ENCODE results near the gene IMMP2L.

Gene IMMP2L

DNA sequence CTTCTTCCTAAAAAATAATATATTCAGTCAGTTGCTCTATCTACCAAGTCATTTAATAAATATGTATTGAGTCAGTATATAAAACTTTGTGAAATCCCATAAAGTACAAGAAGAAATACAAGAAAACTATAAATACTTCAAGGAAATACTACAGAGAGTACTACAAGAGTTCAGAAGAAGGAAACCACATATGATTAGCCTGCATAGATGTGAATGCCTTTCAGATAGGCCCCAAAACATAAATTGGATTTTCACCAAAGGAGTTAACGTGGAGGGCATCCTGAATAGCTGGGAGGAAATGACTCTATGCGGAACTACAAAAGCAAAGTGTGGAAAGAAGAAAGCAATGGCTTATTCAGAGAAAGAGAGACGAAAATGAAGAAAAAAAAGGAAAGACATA lies 351.3 kb downstream of the IMMP2L start:
- DNase-seq (ENCODE audit: low read depth) = no peak

DNA sequence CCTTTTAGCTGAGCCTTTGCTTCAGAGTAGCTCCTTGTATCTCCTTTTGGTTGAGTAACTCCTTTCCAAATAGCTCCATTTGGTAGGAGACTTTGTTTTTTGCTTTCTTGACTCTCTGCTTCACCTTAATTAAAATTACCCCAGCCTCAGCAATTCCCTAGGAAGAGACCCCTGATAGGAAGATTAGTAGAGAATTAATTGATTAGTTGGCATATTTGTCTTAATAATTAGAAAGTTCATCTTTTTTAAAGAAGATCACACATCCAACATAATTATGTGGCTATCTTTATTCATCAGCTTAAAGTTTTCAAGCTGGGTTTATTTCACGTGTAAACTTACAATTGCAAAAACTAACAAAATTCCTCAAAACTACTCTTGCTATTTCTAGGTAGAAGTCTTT lies 352.2 kb downstream of the IMMP2L start:
- DNase-seq (ENCODE audit: low read depth) = no peak

DNA sequence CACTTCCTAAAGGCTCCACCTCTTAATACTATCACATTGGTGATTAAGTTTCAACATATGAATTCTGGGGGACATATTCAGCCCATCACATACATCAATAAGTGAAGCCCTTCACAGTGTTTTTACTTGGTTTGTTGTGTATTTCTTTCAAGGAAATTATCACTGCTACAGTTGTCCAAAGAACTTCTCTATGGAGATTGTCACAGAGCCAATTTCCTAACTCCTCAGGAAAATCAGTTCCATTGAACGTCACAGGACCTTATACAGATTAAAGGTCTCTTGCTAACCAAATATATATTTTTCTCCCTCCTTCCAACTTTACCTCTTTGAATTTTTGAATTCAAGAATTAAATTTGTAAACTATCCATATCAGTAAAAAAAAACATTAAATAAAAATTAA lies 357.0 kb downstream of the IMMP2L start:
- DNase-seq (ENCODE audit: low read depth) = no peak

DNA sequence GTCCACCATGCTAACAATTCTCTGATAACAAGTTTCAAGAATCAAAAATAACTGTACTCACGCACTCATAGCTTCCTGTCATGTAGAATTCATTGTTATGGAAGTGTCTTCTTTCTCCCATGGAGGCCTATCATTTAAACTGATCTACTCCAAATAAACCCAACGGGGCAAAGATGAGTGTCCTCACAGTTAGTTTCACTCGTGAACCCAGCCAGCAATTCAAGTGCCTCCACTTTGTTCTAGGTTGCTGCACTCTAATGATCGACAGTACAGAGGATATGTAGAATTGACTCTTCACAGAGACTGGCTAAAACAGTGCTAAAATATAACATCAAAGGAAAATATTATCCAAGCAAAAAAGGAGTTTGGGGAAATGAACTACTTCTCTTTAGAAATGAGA lies 360.0 kb downstream of the IMMP2L start:
- no peak for DNase-seq (ENCODE audit: low read depth)

DNA sequence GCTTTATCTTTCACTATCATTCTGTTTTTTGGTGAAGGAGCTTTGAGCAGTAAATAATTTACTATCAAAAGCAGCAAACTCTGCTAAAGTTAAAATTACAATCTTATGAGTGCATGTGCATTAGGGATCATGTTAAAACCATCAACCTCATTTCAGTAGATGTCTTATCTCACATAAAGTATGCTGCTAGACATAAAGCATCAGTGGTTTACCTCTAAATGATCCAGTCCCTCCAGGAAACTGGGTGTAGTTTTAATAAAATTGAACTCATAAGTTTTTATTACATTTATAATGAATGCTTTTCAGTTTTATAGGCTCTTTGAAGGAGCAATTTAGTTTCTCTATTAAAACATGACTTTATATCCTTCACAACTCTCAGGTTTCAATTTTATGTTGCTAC lies 362.6 kb downstream of the IMMP2L start:
- no peak for DNase-seq (ENCODE audit: low read depth)

DNA sequence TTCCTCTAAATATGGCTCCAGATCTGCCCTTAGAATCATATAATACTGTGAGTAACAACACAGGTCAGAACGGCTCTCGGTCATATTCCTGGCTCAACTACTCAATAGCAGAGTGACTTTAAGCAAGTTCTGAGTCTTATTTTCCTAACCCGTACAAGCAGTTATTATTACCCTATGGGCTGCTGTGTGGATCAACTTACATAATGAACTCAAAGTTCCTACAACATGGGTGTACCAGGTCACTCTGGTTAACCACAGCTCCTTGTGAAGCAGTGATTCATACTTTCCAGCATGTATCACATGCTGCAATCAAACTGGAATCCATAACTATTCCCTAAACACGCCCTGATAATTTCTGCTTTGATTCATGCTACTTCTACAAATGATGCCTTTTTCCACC lies 364.0 kb downstream of the IMMP2L start:
- no peak for DNase-seq (ENCODE audit: low read depth)

DNA sequence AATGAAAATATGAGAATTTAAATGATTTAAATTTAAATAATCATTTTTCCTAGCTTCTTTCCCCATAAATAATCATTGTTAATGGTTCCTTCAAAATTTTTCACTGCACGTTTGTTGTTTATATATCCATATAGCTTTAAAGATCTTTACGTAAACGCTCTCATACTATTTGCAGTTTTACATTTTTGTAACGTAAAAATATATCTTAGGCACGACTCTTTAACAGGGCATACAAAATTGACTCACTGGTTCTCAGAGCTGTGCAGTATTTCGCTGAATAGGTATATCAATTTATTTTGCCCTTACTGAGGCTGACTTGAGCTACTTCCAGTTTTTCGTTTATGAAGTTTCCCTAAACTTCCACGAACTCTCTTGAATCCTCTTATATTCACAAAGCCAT lies 365.6 kb downstream of the IMMP2L start:
- no peak for DNase-seq (ENCODE audit: low read depth)

DNA sequence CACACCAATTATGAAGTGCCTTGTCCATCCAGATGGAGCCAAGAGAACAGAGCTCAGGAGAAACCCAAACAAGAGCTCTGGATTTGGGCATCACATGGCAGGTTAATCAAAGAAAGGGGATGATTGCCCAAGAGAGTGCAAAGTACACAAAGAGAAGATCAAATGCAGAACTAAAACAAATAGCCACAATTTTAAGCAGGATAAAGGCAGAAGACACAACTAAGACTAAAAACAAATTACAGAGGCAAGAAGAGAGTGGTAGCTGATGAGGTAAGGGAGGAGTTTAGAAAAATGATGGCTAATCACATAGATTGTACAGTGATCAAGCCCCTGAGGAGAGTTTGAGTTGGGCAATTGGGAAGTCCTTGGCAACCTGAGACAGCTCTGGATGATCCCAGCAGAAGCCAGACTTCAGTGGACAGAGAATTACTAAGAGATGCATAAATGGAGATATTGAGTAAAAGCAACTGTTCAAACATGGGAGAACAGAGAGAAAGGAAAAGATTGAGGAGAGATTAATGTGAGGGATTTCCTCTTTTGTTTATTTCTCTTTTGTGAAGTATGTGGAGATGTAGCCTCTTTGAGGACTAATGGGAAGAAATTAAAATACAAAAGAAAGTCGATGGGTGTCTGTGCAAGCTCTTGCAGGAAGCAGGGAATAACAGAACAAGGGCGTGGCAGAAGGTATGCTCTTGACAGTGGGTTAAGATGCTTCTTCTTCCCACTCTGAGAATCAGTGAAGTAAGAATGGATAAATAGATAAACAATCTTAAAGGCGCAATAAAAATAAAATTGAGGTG lies 369.5 kb downstream of the IMMP2L start:
- DNase-seq (ENCODE audit: low read depth) = no peak

DNA sequence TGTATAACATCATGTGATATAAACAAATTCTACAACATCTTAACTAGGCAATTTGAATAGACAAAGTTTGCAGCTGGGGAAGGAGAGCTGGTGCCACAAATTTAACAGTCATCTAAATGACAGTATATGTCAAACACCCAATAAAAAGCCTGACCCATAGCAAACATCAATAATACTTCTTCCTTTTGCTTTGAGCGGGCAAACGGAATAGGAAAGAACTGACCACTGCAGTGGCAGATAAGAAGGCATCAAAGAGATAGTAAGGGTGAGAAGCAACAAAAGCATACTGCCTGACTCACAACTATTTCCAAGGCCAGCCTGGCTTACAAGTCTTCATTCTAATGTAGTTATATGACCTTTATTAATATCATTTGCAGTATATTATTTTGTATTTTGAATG lies 371.5 kb downstream of the IMMP2L start:
- no peak for DNase-seq (ENCODE audit: low read depth)

DNA sequence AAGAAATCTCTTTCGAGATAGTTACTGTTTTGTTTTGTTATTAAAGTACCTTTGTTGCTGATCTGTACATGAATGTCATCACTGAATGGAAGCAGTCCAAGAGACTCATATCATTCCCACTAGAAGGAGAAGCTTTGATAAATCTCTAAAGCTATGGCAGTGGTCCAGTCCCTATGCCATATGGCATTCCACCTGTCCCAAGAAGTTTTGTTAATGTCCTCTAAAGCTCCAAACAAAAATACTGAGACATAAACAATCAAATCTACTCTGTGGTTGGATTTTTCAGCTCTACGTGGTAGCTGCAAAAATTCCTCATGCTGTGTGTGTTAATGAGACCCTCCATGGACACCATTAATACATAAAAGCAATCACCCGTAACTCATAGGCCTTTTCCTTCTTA lies 377.3 kb downstream of the IMMP2L start:
- no peak for DNase-seq (ENCODE audit: low read depth)

DNA sequence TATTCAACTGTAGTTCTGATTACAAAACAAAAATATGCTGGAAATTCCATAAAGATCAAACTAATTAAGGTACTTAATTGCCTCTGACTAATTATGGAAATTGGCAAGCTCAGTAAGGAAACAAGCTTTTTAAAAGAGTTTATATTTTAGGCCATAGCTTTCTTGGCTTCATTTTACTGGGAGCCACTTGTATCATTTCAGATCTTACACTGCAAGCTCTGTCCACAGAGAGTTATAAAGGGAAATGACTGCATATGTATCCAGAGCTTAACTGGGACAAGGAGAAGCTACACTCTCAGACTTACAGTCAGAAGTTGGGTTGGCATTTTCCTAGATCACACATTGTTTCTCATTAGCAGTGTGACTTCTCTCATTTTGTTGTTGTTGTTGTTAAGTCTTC lies 379.0 kb downstream of the IMMP2L start:
- DNase-seq (ENCODE audit: low read depth) = no peak

DNA sequence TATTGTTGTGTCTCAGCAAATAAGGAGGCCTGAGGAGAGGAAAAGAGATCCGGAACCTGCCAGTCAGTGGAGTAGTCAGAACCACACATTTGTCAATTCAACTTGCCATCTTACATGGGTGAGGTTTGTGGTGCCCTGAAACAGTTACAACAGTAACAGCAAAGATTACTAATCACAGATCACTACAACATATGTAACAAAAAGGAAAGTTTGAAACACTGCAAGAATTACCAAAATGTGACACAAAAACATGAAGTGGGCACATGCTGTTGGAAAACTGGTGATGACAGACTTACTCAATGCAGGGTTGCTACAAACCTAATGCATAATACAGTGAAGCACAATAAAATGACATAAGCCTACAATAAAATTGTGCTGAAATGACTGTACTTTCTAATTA lies 382.0 kb downstream of the IMMP2L start:
- no peak for DNase-seq (ENCODE audit: low read depth)

DNA sequence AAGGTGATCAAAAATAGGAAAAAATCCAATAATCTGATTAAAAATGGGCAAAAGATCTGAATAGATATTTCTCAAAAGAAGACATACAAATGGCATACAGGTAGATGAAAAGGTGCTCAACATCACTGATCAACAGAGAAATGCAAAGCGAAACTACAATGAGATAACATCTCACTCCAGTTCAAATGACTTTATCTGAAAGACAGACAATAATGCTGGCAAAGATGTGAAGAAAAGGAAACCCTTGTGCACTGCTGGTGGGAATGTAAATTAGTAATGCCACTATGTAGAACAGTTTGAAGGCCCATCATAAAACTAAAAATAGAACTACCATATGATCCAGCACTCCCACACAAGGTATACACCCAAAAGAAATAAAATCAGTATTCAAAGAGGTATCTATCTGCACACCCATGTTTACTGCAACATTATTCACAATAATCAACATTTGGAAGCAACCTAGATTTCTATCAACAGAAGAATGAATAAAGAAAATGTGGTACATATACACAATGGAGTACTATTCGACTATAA lies 386.3 kb downstream of the IMMP2L start:
- DNase-seq (ENCODE audit: low read depth) = no peak

DNA sequence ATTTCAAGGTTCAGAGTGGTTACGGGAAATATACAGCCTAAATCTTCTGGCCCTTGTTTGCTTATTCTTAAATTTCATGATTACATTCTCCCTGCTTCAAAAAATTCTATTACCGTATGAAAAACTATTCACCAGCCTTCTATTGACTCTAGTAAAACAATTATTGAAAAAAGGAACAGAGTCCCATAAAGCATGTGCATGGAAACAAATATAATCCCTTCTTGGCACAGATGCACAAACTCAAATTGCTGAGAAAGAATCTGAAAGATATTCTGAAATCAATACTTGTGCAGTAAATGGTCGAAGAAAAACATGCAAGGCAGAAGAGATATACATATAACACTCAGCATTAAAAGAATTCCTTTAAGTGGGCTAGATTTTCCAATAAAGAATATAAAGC lies 387.8 kb downstream of the IMMP2L start:
- no peak for DNase-seq (ENCODE audit: low read depth)

DNA sequence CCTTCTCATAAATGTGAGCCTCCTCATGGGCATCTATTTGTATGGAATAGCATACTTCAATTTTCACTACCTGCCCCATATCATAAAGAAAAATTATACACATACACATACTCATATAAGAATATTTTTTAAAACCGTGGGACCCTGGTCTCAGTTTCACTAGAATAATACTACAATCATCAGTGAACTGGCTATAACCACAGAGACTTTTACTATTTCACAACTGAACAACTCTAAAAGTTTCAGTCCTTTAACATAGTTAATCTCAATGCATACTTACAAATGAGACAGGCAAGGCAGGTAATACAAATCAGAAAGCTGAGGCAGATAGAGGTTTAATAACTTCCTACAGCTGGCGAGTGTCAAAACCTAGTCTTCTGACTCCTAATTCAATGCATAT lies 388.3 kb downstream of the IMMP2L start:
- DNase-seq (ENCODE audit: low read depth) = no peak

DNA sequence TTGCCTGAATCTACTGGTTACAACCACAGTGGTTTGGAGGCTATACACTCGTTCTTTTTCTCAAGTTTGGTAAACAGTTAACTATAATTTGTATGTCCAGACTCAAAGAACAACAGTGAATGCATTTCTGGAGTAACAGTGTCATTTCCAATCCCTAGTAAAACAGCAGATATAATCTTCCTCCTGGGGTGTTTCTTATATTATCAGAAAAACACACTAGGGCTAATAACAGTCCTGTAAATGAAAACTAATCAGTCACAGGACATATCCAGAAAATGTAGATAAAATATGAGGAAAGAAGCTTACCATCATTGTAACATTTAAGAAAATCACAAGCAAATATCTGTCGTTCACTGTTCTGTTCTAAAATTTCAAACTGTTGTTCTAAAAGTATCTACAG lies 388.8 kb downstream of the IMMP2L start:
- no peak for DNase-seq (ENCODE audit: low read depth)

DNA sequence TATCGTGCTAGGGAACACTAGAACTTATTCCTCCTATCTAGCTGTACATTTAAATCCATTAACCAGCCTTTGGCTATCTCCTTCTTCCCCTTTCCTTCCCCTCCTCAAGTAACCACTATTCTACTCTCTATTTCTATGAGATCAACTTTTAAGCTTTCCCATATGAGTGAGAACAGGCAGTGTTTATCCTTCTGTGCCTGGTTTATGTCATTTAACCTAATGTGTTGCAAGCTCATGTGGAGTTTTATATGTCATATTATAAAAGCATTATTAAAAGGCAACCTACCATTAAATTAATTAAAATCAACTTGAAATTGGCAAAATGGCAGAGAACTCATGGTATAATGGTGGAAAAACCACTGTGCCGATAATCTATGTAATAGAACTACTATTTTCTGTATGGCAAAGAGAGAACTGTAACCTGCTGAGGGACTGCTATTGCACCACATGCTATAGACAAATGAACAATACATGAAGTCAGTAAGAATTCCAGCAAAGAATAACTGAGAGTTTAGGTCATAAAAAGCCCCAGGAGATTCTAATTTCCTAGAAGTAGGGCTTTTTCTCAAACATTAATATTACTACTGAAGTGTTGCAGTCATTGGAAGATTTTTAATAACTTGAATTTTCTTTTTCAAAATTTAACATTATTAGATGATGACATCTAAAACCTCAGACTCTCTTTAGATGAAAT lies 389.6 kb downstream of the IMMP2L start:
- DNase-seq (ENCODE audit: low read depth) = no peak

DNA sequence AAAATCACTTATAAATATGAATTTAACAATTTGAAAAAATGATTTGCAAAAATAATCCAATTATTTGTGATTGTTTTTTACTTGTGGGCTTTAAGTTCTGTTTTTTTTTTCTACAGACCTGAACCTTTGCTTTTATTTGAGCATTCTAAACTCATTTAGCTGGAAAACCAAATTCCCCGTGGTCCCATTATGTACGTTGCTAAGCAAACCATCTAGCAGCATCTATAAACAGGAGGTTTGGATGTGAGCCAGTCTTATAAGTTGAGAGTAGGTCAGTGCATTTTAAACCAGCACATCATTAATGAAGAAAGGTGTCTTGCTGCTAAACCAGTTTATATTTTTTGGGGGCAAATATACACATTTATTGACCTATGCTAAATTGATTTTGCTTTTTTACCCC lies 394.1 kb downstream of the IMMP2L start:
- no peak for DNase-seq (ENCODE audit: low read depth)

DNA sequence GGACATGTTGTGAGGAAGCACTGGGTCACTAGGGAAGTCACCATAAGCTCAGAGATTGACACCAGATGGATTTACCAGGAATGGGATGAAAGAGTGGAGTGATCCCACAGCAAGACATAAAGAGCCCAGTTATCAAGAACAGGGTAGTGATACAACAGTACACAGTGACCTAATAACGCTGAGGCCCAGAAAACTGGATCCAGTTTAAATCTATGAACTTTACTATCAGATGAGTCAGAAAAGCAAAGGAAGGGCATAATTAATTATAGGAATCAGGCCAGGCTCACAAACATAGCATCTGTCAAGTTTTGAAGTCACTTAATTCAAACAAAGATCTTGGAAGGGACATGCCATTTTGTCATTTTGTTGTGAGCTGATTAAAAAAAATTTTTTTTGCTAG lies 397.9 kb downstream of the IMMP2L start:
- DNase-seq (ENCODE audit: low read depth) = no peak

DNA sequence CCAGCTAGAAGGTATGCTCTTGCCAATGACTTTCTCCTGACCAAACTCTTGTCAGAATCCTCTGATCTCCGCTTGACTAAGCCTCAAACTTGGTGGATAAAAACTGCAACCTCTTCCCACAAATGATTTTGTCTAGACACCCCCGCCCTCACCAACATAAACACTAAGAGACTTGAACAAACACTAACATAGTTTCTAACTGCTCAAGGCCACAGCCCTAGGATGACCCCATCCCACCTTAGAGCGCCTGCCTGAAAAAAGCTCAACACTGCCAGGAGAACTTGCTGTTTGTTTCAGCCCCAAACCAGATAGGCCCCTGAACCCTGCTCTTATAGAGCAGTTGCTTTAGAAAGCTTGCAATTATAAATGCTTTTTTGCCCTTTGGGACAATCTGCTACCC lies 399.6 kb downstream of the IMMP2L start:
- DNase-seq (ENCODE audit: low read depth) = no peak

DNA sequence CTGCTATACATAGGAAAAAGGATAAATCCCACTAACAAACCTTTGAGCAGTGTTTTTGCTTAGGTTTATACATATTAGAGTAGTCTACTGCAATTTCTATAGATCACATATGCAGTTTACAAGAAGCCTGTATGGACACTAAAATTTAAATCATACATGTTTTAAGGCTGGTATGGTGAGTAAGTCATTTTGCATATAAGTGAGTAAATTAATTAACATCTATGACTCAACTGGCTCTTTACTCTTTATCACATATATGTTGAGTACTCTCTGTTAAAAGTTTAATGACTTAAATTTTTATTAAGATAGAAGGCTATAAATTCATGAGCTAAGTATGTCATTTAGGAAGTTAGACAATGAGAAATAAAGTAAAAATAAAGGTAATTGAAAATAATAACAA lies 402.0 kb downstream of the IMMP2L start:
- DNase-seq (ENCODE audit: low read depth) = no peak

DNA sequence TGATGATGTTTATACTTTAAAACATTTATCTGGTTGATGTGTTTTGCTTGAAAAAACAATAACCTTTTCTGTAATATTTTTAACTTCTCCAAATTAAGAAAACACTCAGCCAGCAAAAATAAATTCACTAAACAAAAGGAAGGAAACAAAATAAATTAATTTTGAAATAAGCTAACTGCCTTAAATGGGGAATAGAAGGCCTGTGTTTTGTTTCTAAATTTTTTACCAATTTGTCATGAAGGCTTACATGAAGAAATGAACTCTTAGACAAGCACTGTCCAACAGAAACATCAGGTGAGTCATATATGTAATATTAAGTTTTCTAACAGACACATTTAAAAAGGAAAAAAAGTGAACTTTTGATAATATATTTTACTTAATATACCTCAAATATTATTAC lies 402.9 kb downstream of the IMMP2L start:
- no peak for DNase-seq (ENCODE audit: low read depth)

DNA sequence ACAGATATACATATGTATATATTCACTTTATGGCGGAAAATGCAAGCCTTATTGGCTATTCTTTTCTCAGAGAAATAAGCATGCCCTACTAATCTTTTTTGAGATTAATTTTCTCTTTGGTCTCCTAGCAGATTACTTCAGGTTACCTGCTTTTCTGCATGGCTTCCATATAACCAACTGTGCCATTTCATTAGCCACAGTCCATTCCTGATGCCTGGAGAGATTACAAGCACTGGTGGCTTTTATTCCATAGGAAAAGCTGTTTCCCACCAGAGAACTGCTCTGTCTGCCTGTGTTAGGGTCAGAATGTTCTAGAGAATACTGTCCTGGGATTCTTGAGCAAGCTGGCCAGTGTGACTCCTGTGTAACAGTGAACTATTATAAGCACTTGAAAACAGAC lies 411.6 kb downstream of the IMMP2L start:
- DNase-seq (ENCODE audit: low read depth) = no peak
